KMS-11 (cell line): Measurements from ENCODE around the gene PDZRN4.

Source experiments
- H2AFZ ChIP-seq: fragments of 200-600 bp; sonication (generic); 2 replicates; pipeline ENCODE4 v1.6.1; 2016; ENCODE audit warnings: antibody characterized with exemption, mixed run types, low read depth
- H3K27ac ChIP-seq: fragments of 200-600 bp; sonication (generic); 2 replicates; pipeline ENCODE4 v1.6.1; 2016; ENCODE audit warnings: mild to moderate bottlenecking, mixed run types
- H3K27me3 ChIP-seq: fragments of 200-600 bp; sonication (generic); 2 replicates; pipeline ENCODE4 v1.6.1; 2017; ENCODE audit warnings: mild to moderate bottlenecking, low read depth, mixed run types, moderate library complexity; ENCODE audit not compliant: insufficient read depth
- H3K36me3 ChIP-seq: fragments of 200-600 bp; sonication (generic); 2 replicates; pipeline ENCODE4 v1.6.1; 2017; ENCODE audit warnings: mild to moderate bottlenecking, mixed run types; ENCODE audit not compliant: insufficient read depth
- H3K4me1 ChIP-seq: fragments of 200-600 bp; sonication (generic); 2 replicates; pipeline ENCODE4 v1.6.1; 2016; ENCODE audit warnings: mild to moderate bottlenecking, low read depth, mixed run types; ENCODE audit not compliant: poor library complexity, severe bottlenecking
- H3K4me2 ChIP-seq: fragments of 200-600 bp; sonication (generic); 2 replicates; pipeline ENCODE4 v1.7.0; 2016; ENCODE audit warnings: mild to moderate bottlenecking, mixed run types
- H3K4me3 ChIP-seq: fragments of 200-600 bp; sonication (generic); IDR thresholded peaks from 2 replicates; pipeline ENCODE4 v1.6.1; 2017; ENCODE audit warnings: low read depth, low read length, mixed read lengths; ENCODE audit not compliant: insufficient read depth
- H3K79me2 ChIP-seq: fragments of 200-600 bp; sonication (generic); 2 replicates; pipeline ENCODE4 v1.6.1; 2016; ENCODE audit warnings: low read depth, mixed run types; ENCODE audit not compliant: insufficient read depth
- H3K9ac ChIP-seq: fragments of 200-600 bp; sonication (generic); 2 replicates; pipeline ENCODE4 v1.6.1; 2016; ENCODE audit warnings: mild to moderate bottlenecking, mixed run types
- H4K20me1 ChIP-seq: fragments of 200-600 bp; sonication (generic); 2 replicates; pipeline ENCODE4 v1.6.1; 2016; ENCODE audit warnings: mild to moderate bottlenecking, mixed run types; ENCODE audit not compliant: insufficient read depth
- TF ChIP-seq, protein P1 (sequence below): fragments of 200-600 bp; sonication (generic); conservative IDR thresholded peaks from 2 replicates; pipeline ENCODE4 v1.6.1; 2017; ENCODE audit warnings: low read depth, mild to moderate bottlenecking, antibody characterized with exemption, low read length, moderate library complexity, mixed read lengths

Gene PDZRN4

DNA sequence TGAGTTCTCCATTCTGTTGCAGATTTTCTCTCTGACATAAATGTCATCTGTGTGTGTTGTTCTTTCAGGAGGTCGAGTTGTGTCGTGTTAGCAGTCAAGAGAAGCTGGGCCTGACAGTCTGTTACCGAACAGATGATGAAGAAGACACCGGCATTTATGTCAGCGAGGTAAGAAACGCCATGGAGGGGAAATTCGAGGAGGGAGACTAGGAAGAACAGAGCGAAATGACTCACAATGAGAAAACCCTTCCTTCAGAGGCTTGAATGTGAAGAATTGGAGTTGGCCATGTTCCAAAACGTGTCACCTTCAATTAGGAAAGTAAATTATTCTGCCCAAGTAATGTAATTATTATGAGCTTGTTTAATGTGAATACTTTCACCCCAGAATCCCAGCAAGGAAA, 364.5 kb downstream of the PDZRN4 start:
- Histone ChIP-seq H3K4me3 (no peak overlapping the region), H3K4me2 (no peak overlapping the region), H3K36me3 (no peaks in the 10 kb centered on the region), H3K27me3 (no peaks in the 10 kb centered on the region), H3K27ac (no peak overlapping the region), H3K4me1 (no peaks in the 10 kb centered on the region), H2AFZ (no peak overlapping the region), H3K79me2 (no peaks in the 10 kb centered on the region), H4K20me1 (no peaks in the 10 kb centered on the region), H3K9ac (no peak overlapping the region)
- TF ChIP-seq, protein P1, sequence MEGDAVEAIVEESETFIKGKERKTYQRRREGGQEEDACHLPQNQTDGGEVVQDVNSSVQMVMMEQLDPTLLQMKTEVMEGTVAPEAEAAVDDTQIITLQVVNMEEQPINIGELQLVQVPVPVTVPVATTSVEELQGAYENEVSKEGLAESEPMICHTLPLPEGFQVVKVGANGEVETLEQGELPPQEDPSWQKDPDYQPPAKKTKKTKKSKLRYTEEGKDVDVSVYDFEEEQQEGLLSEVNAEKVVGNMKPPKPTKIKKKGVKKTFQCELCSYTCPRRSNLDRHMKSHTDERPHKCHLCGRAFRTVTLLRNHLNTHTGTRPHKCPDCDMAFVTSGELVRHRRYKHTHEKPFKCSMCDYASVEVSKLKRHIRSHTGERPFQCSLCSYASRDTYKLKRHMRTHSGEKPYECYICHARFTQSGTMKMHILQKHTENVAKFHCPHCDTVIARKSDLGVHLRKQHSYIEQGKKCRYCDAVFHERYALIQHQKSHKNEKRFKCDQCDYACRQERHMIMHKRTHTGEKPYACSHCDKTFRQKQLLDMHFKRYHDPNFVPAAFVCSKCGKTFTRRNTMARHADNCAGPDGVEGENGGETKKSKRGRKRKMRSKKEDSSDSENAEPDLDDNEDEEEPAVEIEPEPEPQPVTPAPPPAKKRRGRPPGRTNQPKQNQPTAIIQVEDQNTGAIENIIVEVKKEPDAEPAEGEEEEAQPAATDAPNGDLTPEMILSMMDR: no peak

DNA sequence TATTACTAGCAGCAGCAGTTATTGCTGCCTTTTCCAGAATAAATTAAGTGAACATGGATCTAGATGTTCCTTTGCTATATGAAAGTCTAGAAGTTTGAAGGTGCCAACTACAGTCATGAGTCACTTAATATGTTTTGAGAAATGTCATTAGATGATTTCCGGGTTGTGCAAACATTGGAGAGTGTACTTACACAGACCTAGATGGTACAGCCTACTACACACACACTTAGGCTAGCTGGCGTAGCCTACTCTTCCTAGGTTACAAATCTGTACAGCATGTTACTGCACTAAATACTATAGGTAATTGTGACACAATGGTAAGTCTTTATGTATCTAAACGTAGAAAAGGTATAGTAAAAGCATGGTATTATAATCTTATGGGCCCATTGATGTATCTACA, 368.1 kb downstream of the PDZRN4 start:
- H3K4me2 ChIP-seq: no peak overlapping the region
- no peaks in the 10 kb centered on the region for H3K4me1 ChIP-seq
- no peaks in the 10 kb centered on the region for H3K79me2 ChIP-seq
- no peak overlapping the region for H3K27ac ChIP-seq
- H3K36me3 ChIP-seq: no peaks in the 10 kb centered on the region
- TF ChIP-seq, protein P1: no peak
- no peak overlapping the region for H2AFZ ChIP-seq
- no peak overlapping the region for H3K4me3 ChIP-seq
- H3K27me3 ChIP-seq: no peaks in the 10 kb centered on the region
- H4K20me1 ChIP-seq: no peaks in the 10 kb centered on the region
- H3K9ac ChIP-seq: no peak overlapping the region

DNA sequence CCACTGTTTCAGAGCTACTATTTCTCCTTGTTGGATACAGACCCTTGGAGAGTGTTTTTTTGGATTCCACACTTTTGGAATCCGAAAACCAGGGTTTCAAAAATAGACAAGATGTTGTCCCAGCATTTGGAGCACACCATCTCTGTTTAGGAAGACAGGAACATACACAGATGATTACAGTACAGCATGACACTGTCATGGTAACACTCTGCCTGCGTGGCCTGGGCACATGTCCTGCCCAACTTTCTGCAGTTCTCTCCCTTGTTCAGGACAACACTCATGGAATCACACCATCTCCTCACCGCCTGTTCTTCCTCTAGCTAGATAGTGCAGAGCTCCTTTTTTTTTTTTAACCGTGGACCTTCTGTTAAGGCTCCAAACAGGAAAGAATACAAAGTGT, 369.2 kb downstream of the PDZRN4 start:
- Histone ChIP-seq H3K27ac (no peak overlapping the region), H3K4me3 (no peak overlapping the region), H3K36me3 (no peaks in the 10 kb centered on the region), H3K27me3 (no peaks in the 10 kb centered on the region), H3K4me1 (no peaks in the 10 kb centered on the region), H3K9ac (no peak overlapping the region), H3K79me2 (no peaks in the 10 kb centered on the region), H4K20me1 (no peaks in the 10 kb centered on the region), H3K4me2 (no peak overlapping the region), H2AFZ (no peak overlapping the region)
- TF ChIP-seq, protein P1: no peak

DNA sequence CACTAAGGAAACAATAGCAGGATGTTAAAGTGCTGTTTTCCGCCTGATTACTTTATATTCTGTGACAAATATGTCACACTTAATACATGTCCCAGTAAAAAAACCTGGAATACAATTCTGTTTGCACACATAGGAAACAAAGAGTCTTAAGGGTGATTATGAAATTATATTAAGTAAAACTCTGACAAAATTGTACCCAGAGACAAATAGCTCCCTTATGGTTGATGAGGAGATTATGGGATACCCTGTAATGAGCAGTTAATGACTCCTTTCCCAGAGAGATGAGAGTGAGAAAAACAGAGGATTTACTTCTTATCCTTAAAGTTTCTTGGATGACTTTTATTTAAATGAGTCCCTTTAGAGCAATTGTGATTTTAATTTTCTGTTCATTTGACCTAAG, 370.6 kb downstream of the PDZRN4 start:
- Histone ChIP-seq H3K4me2 (no peak overlapping the region), H4K20me1 (no peaks in the 10 kb centered on the region)

More for the DNA sequence above, 370.6 kb downstream of the PDZRN4 start:
- TF ChIP-seq, protein P1: no peak
- Histone ChIP-seq H3K27ac (no peak overlapping the region), H3K4me3 (no peak overlapping the region), H3K27me3 (no peaks in the 10 kb centered on the region), H3K36me3 (no peaks in the 10 kb centered on the region), H2AFZ (no peak overlapping the region), H3K79me2 (no peaks in the 10 kb centered on the region), H3K9ac (no peak overlapping the region), H3K4me1 (no peaks in the 10 kb centered on the region)
